Measurements from ENCODE around the gene ABCF2. TPM values are rescaled to one million over a fixed set of nuclear protein-coding genes. Genes with fewer than 3 reads are reported as not detected.

ABCF2 gene
- total RNA-seq, 1 donor from 2014 or later, result 82.7 TPM

DNA sequence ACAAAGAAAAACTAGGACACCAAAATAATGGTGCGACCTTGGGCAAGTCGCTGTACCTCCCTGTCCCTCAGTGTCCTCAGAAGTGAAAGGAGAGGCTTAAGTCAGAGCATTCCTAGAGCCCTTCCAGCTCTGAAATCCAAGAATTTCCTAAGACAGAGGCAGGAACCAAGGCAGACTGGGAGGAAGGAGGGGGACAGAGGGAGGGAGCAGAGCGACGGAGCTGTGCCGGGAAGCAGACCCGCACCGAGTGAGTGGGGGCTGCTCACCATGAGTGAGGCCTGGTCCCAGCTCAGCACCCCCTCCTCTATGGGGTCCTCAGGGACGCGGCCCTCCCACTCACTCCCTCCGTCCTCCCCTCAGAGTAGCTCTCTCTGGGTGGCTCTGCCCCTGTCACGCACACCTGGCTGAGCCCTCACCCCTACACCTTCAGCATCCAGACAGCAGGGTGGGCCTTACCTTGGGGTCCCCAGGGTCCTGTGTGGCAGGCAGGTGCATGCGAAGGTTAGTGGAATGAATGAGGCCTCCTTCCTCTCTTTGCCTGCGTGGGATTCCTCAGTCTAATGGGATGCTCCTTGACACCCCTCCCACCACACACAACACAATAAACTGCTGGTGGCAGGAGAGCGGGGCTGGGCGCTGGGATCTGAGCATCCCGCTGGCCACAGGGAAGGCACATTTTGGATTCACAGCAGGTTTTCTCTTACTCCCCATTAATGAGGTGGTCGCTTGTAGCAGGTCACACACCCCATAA lies 26.1 kb upstream of the ABCF2 start:
- DNase-seq (ENCODE audit: low read depth), result no peak

GRCh38 chr7:151252561-151252835 lies 25.5 kb upstream of the ABCF2 start:
- no peak for DNase-seq (ENCODE audit: low read depth)

DNA sequence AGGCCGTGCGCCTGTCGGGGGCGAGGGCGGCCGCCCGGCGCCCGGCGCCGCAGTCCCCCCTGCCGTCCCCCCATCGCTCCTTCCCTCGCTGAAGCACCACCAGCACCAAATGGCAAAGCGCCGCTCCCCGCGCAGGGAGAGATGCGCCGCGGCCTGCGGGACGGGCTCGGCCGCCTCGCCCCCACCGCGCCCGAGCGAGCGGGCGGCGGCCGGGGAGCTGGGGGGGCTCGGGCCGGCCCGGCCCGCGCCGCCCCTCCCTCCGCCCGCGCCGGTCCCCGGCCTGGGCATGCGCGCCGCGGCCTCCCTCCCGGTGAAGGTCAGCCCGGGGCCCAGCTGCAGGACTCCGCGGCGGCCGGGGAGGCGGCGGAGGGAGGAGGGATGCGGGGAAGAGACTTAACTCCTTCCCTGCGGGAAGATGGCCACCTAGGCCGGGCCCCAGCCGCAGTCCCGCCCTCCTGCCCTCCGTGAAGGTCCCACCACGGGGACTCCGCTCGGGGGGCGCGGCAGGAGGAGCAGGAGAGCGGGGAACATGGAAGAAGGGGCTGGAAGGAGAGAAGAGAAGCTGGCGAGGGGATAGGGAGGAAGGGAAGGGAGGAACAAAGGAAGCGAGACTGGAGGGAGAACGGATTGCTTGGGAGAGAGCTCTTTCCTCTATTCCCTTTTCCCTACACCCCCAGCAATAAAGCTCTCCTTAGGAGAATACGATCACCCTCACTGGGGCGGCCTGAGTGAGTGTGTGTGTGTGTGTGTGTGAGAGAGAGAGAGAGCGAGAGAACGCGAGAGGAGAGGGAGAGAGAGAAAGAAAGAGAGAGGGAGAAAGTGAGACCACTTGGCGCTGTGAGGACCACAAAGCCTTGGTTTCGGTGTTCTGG lies 24.9 kb upstream of the ABCF2 start:
- no peak for DNase-seq (ENCODE audit: low read depth)

DNA sequence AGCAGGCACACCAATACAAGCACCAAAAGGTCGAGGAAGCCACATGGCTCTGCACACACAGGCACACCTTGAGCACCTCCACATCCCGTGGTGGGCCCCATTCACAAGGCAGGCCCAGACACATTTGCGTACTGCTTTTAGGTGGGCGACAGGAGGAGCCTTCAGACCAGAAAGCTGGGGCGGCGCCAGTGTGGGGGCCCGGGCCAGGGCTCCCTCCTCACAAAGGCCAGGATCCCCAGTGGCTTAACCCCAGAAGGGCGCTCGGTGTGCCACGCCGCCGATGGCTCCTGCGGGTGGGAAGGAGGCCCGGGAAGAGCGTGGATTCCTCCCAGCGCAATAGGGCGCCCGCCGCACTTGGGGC lies 24.3 kb upstream of the ABCF2 start:
- no peak for DNase-seq (ENCODE audit: low read depth)

DNA sequence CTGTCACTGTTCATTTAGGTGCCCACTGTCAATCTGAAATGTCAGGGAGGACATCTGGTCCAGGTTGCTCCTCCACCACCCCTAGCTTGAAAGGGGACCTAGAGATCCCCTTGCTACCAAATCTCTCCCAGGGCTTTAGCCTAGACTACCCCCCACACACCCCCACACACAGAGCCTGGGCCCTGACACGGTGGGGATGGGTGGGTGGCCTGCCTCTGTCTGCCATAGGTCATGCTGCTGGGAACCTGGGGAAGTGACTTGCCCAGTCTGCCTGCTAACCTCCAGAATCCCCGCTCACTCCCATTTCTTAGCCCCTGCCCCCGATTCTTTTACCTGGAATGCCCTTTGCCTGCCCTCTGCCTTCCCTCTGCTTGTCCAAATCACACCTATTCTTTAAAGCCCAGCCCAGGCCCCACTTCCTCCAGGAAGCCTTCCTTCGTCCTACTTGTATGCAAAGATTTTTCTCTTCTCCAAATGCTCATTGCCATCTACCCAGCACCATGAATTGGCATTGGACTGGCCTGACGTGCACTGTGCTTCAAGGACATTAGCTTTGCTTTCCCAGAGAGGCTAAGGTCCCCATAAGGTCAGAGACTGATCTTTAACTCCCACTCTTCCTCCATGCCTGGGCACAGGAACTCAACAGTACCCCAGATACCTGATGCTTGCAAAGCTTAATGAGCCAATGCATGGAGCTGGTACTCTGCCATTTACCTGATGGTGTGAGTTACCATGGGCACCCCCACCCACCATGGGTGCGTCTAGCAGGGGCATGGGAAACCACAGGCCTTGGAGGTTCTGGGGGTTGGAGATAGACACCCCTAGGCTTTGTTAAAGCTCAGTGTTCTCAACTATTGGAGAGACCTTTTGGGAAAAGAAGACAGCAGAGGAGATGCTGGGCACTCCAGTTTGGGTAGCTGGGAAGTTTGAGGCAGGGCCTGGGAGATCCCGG lies 23.5 kb upstream of the ABCF2 start:
- DNase-seq (ENCODE audit: low read depth), result no peak

DNA sequence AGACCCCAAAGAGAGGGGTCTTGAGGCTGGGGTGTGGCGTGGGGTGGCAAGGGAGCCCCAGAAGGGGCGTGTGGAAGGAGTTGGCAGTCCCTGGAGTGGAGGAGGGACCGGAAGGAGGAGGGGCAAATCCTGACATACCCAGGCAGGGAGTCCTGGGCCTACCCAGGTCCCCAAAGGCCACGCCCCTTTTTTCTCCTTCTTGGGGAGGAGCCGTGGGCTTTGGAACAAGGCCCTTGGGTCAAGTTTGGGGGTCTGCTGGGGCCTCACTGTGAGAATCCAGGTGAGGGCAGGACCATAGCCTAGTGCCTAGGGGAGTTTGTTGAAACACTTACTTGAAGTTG lies 22.7 kb upstream of the ABCF2 start:
- DNase-seq (ENCODE audit: low read depth), result no peak

DNA sequence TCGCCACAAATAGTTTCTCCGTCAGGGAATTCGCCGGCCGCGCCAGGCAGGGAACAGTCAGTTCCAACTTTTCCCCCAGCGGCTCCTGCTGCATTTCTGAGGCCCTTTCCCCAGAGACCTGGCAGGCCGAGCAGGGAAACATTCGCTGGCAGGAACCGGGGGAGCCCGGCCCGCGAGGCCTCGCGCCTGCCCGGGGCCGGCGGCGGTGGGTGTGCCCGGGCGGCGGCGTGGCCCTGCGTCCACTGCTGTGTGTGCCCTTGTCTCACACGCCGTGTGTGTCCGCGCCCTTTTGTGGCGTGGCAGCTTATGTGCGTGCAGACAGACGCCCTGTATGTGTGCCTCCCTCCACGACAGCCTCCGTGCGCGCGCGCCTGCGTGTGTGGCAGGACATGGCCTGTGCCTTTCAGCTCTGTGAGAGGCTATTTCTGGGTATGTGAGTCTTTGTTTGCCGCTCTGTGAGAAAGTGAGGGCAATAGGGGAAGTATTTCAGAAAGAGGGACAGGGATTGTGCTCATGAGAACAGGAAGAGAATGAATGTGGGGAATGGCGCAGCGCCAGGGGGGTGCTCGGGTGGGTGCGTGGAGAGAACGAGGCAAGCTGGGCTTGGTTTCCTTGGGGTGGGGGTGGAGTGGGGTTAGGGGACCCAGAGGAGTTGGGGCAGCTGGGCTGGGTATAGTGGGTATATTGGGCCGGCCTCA lies 22.2 kb upstream of the ABCF2 start:
- no peak for DNase-seq (ENCODE audit: low read depth)

DNA sequence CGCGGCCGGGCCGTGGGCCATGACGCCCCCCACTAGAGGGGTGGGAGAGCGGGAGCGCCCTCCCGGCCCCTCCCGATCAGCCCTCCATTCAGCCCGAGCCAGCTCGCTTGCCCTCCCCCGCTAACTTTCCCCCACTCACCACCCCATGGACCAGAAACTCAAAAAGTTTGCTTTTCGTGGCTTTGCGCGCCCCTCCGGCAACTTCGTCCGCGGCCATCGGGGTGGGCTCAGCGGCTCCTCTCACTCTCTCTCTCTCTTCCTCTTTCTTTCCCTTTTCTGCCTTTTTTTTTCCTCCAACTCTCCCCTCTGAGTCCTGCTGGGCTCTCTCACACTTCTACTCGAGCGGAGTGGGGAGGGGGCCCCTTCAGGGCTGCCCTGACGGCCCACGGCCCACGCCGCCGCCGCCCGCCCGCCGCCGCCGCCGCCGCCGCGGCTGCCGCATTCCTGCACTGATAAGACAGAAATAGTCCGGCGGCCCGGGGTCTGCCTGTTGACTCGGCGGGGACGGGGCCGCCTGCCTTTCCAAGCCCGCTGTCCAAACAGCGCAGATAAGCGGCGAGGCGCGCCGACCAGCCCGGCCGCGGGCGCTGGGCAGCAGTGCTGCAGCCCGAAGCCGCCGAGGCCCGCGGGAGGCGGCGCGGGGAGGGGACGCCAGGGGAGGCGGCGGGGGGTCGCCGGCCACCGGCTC lies 21.5 kb upstream of the ABCF2 start, which contains the start of gene SMARCD3:
TSS of gene SMARCD3 (minus strand) at position 349 of the 688 bp plus-strand sequence. CDS start at position 217, 132 bp downstream.
- no peak for DNase-seq (ENCODE audit: low read depth)

GRCh38 chr7:151247611-151248345 lies 20.8 kb upstream of the ABCF2 start:
- DNase-seq (ENCODE audit: low read depth), result no peak

GRCh38 chr7:151246851-151247580 lies 20.0 kb upstream of the ABCF2 start:
- DNase-seq (ENCODE audit: low read depth), result no peak

- no peak for DNase-seq (ENCODE audit: low read depth)
Observed at GRCh38 chr7:151246102-151246850, 19.3 kb upstream of the ABCF2 start.

DNA sequence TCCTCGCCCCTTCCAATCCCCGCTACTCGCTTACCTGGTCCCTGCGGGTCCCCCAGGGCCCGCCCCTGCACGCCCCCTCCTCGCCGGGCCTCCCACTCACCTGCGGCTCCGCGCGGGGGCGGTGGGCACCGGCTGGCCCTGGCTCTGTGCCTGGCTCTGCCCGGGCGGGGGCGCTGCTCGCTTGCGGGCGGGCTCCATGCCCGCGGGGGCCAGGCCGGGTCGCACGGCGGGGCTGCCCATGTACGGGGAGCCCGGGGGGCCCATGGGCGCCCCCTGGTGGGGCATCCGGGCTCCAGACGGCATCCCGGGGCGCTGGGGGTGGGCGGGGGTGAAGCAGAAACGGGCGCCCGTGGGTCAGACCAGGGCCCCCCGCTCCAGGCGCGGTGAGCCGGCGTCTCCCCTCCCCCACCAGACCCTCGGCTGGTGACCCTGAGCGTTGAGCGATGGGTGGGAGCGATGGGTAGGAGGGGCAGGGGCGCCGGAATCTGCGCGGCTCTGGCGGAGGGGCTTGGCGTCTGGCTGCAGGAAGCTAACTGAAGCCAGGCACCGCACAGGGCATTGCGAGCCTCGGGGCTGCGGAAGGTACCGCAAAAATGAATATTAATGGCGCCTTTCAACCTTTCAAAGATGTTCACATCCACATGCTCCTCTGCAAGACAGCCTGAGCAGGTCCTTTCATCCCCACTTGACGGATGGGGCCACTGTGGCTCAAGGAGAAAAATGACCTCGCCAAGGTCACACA lies 18.5 kb upstream of the ABCF2 start:
- no peak for DNase-seq (ENCODE audit: low read depth)

DNA sequence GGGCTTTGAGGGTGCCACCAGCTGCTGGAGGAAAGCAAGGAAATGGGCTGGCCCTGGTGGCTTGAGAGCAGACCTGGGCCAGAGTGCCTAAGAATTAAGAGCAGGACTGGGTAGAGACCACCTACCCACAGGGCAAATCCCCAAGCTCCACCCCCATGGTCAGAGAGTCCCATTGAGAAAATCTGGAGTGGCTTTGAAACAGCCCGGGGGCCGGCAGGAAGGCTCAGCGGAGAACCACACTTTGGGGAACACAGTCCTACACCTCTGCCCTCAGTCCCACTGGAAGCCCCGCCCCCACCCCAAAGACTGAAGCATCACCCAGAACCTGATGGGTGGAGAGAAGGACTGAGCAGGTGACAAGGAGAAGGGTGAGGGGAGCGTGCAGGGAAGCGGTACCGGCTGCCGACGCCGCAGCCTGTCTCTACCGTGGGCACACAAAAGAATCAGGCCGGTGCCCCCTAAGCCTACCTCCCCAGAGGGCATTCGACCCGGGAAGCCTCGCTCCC lies 17.9 kb upstream of the ABCF2 start:
- no peak for DNase-seq (ENCODE audit: low read depth)

GRCh38 chr7:151244196-151244840 lies 17.3 kb upstream of the ABCF2 start:
- peak; percentile 29 for DNase-seq (ENCODE audit: low read depth)

- DNase-seq (ENCODE audit: low read depth), result no peak
Observed at GRCh38 chr7:151243408-151244195, 16.6 kb upstream of the ABCF2 start.

DNA sequence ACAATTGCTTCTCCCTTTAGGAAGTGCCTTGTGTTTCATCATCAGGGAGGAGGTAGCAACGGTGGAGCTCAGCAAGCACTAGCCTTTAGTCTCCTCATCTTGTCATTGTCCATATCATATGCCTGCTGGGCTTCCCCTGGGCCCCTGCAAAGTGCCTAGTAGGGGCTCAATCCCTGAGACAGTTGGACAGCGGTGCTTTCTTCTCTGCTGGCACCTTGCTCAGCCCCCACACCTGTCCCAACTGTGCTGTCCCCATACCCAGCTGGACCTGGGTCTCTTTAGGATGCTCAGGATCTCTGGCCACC lies 16.0 kb upstream of the ABCF2 start:
- DNase-seq (ENCODE audit: low read depth), result no peak
